ENCODE data around the gene SFXN5. TPM values are rescaled to one million over a fixed set of nuclear protein-coding genes. Genes with fewer than 3 reads are reported as not detected.

The SFXN5 gene
- total and polyA plus RNA-seq, 2 donors (not counting 1 experiment from before 2014, with no cell fraction given) = 5.8 to 13.9 TPM

- no peak overlapping the region for H3K27ac ChIP-seq (ENCODE audit: insufficient read depth, low read length)
- H4K20me1 ChIP-seq (ENCODE audit: control insufficient read depth, extremely low read depth, insufficient read depth, low read length) = no peaks in the 10 kb centered on the region
- peaks cover 3% of the 10 kb centered on the region for H3K4me1 ChIP-seq (ENCODE audit: control insufficient read depth, extremely low read depth, insufficient read depth, low read length)
- no peak overlapping the region for H3K4me2 ChIP-seq (ENCODE audit: extremely low read depth, insufficient read depth, low read length)
- H3K36me3 ChIP-seq (ENCODE audit: control insufficient read depth, insufficient read depth, low read length) = no peaks in the 10 kb centered on the region
- no peak overlapping the region for H3K9ac ChIP-seq (ENCODE audit: insufficient read depth, low read length)
- H3K27me3 ChIP-seq (ENCODE audit: control insufficient read depth, insufficient read depth, low read length) = peaks cover 13% of the 10 kb centered on the region
- TF ChIP-seq CTCF (conservative IDR thresholded peaks at IDR 0.05 in 1 of 2, IDR thresholded peaks at IDR 0.05 in 1 of 2; ENCODE audit: low read depth in 1 of 2, low read length in 2 of 2) (no peak), EZH2 (IDR thresholded peaks at IDR 0.05; ENCODE audit: low read length, missing control alignments) (no peak)
- H3K4me3 ChIP-seq (replicated peaks in 1 of 4; ENCODE audit: control extremely low read depth in 1 of 4, insufficient read depth in 1 of 4, low read depth in 3 of 4, low read length in 4 of 4) = no peak overlapping the region
- no peaks in the 10 kb centered on the region for H3K79me2 ChIP-seq (ENCODE audit: control insufficient read depth, insufficient read depth, low read length)
- no peaks in the 10 kb centered on the region for H3K9me3 ChIP-seq (ENCODE audit: control insufficient read depth, insufficient read depth, low read depth, low read length)
- no peak overlapping the region for H2AFZ ChIP-seq (ENCODE audit: low read length)
- DNase-seq (ENCODE audit: low read depth in 2 of 2) = no peak
Observed at GRCh38 chr2:72938455-72938854, 133.1 kb downstream of the SFXN5 start.

- no peak for DNase-seq (ENCODE audit: low read depth in 2 of 2)
- H3K4me1 ChIP-seq (ENCODE audit: control insufficient read depth, extremely low read depth, insufficient read depth, low read length) = peaks cover 3% of the 10 kb centered on the region
- H3K4me3 ChIP-seq (replicated peaks in 1 of 4; ENCODE audit: control extremely low read depth in 1 of 4, insufficient read depth in 1 of 4, low read depth in 3 of 4, low read length in 4 of 4) = no peak overlapping the region
- peaks cover 15% of the 10 kb centered on the region for H3K27me3 ChIP-seq (ENCODE audit: control insufficient read depth, insufficient read depth, low read length)
- H3K4me2 ChIP-seq (ENCODE audit: extremely low read depth, insufficient read depth, low read length) = no peak overlapping the region
- TF ChIP-seq CTCF (conservative IDR thresholded peaks at IDR 0.05 in 1 of 2, IDR thresholded peaks at IDR 0.05 in 1 of 2; ENCODE audit: low read depth in 1 of 2, low read length in 2 of 2) (no peak), EZH2 (IDR thresholded peaks at IDR 0.05; ENCODE audit: low read length, missing control alignments) (no peak)
- no peaks in the 10 kb centered on the region for H4K20me1 ChIP-seq (ENCODE audit: control insufficient read depth, extremely low read depth, insufficient read depth, low read length)
- H3K36me3 ChIP-seq (ENCODE audit: control insufficient read depth, insufficient read depth, low read length) = no peaks in the 10 kb centered on the region
- no peak overlapping the region for H3K9ac ChIP-seq (ENCODE audit: insufficient read depth, low read length)
- H2AFZ ChIP-seq (ENCODE audit: low read length) = no peak overlapping the region
- no peaks in the 10 kb centered on the region for H3K9me3 ChIP-seq (ENCODE audit: control insufficient read depth, insufficient read depth, low read depth, low read length)
- no peak overlapping the region for H3K27ac ChIP-seq (ENCODE audit: insufficient read depth, low read length)
- no peaks in the 10 kb centered on the region for H3K79me2 ChIP-seq (ENCODE audit: control insufficient read depth, insufficient read depth, low read length)
Observed at GRCh38 chr2:72937356-72937669, 134.2 kb downstream of the SFXN5 start.

- peaks cover 15% of the 10 kb centered on the region for H3K27me3 ChIP-seq (ENCODE audit: control insufficient read depth, insufficient read depth, low read length)
- H3K4me3 ChIP-seq (replicated peaks in 1 of 4; ENCODE audit: control extremely low read depth in 1 of 4, insufficient read depth in 1 of 4, low read depth in 3 of 4, low read length in 4 of 4) = no peak overlapping the region
- no peak for DNase-seq (ENCODE audit: low read depth in 2 of 2)
- no peak overlapping the region for H3K27ac ChIP-seq (ENCODE audit: insufficient read depth, low read length)
- peaks cover 3% of the 10 kb centered on the region for H3K4me1 ChIP-seq (ENCODE audit: control insufficient read depth, extremely low read depth, insufficient read depth, low read length)
- H4K20me1 ChIP-seq (ENCODE audit: control insufficient read depth, extremely low read depth, insufficient read depth, low read length) = no peaks in the 10 kb centered on the region
- no peaks in the 10 kb centered on the region for H3K9me3 ChIP-seq (ENCODE audit: control insufficient read depth, insufficient read depth, low read depth, low read length)
- no peak overlapping the region for H2AFZ ChIP-seq (ENCODE audit: low read length)
- TF ChIP-seq EZH2 (IDR thresholded peaks at IDR 0.05; ENCODE audit: low read length, missing control alignments) (no peak), CTCF (conservative IDR thresholded peaks at IDR 0.05 in 1 of 2, IDR thresholded peaks at IDR 0.05 in 1 of 2; ENCODE audit: low read depth in 1 of 2, low read length in 2 of 2) (no peak)
- no peaks in the 10 kb centered on the region for H3K36me3 ChIP-seq (ENCODE audit: control insufficient read depth, insufficient read depth, low read length)
- no peak overlapping the region for H3K9ac ChIP-seq (ENCODE audit: insufficient read depth, low read length)
- no peak overlapping the region for H3K4me2 ChIP-seq (ENCODE audit: extremely low read depth, insufficient read depth, low read length)
- H3K79me2 ChIP-seq (ENCODE audit: control insufficient read depth, insufficient read depth, low read length) = no peaks in the 10 kb centered on the region
Observed at GRCh38 chr2:72936660-72937355, 134.7 kb downstream of the SFXN5 start.

Measured in fibroblast of lung (primary cell).